NCI-H2227 treated with DMSO at 0.1 percent for 48 hours (cell line): ENCODE measurements around the gene DMD.
"Not testable (repeated sequence)": the region's sequence is repeated elsewhere in the genome, so short reads cannot be mapped to it uniquely, and the experiment has no call there.

ENCODE experiments used
- DNase-seq: peaks from one replicate; lab custom pipeline; 2025; lab: John Stamatoyannopoulos, UW

DMD gene

GRCh38 chrX:33156152-33156726 is 55.1 kb downstream of the DMD start:
- DNase-seq = no peak

- no peak for DNase-seq
Measured at GRCh38 chrX:33149580-33149979, 61.8 kb downstream of the DMD start.

- DNase-seq = no peak
Measured at GRCh38 chrX:33149085-33149484, 62.3 kb downstream of the DMD start.

DNA sequence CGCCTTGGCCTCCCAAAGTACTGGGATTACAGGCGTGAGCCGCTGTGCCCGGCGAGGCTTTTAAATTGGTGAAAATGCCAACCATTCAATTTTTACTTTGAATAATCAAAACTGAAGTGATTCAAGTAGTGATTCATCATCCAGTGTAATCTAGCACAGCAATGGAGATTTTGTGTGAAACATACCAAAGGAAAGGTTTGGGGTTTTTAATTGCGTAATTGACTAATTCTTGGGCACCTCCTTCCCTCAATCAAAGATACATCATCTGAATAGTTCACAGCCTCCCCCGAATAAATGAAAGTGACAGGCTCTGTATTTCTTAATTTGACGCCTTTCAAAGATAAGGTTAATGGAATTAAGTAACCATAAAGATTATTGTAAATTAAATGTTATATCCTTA is 69.0 kb downstream of the DMD start:
- no peak for DNase-seq

- DNase-seq = no peak
Measured at GRCh38 chrX:33138677-33139249, 72.6 kb downstream of the DMD start.

DNA sequence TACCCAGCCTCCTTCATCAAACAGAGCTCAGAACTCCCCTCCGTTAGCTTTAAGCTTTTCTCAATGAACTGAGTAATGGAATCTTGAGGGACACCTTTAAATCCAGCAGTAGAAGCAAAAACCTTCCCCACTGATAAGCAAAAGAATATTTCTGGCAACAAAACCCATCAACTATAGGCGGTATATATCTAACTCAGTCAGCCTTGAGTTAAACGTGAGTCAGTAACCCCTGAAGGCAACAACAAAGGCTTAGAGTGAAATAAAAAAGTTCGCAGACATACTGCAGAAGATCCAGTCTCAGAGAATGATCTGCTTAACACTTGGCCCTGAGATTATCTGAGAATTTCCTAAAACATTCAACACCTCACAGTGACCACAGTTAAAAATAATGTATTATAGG is 77.2 kb downstream of the DMD start:
- DNase-seq = no peak

DNA sequence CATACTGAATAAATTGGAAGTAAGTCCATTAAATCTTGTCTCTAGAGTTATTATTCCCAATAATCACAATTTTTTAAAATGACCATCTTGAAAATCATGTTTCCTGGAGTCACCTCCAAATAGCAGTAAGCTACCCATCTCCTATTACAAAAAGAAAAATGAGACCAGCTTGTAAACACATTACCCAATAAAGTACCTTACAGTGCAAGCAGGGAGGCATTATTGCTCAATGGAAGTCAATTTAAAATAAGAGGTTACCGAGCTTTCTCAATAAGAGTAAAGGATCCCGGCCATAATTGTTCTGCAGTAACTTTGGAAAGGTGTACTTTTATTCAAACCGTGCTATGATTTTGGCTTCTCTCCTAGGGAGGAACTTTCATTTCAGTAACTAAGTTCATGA is 78.0 kb downstream of the DMD start:
- no peak for DNase-seq

- no peak for DNase-seq
Measured at GRCh38 chrX:33132569-33132968, 78.8 kb downstream of the DMD start.

DNA sequence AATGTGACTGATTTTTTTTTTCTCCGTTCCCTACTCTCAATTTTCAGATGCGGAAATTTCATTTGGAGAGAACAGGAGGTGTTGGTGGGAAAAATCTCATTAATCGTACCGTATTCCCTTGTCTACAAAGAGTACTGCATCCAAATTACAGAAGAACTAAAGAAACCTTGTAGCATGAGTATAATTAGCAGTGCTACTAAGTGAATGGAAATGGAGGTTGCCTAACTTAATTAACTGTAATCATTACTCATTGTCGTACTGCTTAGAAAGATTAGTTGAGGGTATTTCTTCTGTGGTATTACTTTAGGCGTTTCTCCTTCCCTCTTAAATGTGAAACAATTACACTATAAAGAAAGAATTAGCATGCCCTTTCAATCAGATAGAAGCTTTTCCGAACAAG is 81.7 kb downstream of the DMD start:
- no peak for DNase-seq

- DNase-seq = no peak
Measured at GRCh38 chrX:33128048-33128805, 83.1 kb downstream of the DMD start.

DNA sequence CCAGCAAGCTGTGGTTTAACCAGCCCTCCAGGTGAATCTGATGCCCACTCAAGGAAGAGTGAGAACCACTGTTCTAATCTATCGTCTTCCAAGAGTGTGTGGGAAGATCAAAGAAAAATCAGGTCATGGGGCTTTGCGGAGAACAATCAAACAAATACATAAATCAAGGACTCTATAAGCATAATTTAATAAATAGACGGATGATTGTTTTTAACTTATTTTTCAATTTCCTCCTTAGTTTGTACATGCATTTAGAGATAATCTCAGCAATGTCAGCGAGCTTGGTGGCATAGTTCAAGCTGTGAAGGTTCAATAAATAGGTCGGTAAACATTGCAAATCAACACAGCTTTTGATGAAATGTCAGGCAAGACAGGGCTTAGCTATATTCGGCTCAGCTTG is 84.9 kb downstream of the DMD start:
- DNase-seq = no peak

- DNase-seq = no peak
Measured at GRCh38 chrX:33109858-33110257, 101.5 kb downstream of the DMD start.

DNA sequence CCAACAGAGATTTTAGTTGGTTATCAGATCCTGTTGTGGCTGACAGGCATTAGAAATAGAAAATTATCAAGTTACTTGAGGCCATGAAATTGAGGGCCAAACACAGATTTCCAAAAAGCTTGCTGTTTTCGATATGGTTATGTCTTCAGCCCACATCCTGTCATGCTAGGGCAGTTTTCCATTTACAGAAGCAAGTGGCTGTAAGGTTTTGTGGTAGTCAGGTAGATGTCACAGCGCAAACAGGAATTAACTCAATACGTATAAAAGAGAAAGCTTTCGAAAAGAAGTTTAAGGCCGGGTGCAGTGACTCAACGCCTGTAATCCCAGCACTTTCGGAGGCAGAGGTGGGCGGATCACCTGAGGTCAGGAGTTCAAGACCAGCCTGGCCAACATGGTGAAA is 104.6 kb downstream of the DMD start:
- no peak for DNase-seq

GRCh38 chrX:33095079-33095478 is 116.3 kb downstream of the DMD start:
- no peak for DNase-seq

DNA sequence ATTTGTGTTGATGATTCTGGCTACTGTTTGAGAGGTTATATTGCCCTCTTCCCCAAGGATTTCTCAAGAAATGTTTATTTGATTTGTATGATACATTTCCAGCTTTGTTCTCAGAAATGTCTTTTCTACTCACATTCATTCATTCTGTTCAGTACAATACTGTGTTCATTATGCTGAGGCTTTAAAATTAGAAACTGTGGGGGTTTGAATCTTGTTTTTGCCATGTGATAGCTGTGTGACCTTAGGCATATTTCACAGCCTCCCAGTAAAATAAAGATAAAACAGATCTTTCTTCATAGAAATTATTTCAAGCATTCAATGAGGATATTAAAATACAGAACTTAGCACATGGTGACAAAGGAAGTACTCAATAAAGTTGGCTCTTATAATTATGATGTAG is 123.9 kb downstream of the DMD start:
- no peak for DNase-seq

DNA sequence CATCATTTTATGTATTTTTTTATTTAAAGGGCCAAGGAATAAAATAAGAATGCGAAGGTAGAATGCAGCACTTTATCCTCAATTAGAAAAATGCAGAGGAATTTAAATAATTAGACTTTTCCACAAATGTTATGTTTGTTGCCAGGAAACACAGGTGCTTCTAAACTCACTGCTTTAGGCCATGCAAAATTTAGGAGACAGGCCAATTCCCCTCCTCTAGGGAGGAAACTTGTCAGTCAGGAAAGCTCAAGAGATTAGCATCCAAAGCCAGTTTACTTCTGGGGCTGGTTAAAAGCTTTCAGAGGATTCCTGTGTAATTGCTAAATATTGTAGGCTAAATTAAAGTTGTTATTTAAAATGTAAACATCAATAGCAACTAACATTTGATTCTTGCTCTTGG is 124.5 kb downstream of the DMD start:
- no peak for DNase-seq

GRCh38 chrX:33082371-33082770 is 129.0 kb downstream of the DMD start:
- no peak for DNase-seq

GRCh38 chrX:33078273-33078672 is 133.1 kb downstream of the DMD start:
- DNase-seq = no peak

DNA sequence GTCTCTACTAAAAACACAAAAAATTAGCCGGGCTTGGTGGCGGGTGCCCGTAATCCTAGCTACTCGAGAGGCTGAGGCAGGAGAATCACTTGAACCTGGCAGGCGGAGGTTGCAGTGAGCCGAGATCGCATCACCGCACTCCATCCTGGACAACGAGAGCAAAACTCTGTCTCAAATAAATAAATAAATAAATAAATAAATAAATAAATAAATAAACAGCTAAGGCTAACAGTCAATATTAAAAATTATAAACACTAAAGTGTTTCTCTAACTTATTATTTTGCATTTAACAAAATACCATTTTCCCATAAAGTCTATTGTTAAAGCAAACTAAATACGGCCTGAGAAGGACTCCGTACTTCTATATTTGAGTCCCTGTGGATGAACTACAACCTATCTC is 137.7 kb downstream of the DMD start:
- DNase-seq = not testable (repeated sequence)

DNA sequence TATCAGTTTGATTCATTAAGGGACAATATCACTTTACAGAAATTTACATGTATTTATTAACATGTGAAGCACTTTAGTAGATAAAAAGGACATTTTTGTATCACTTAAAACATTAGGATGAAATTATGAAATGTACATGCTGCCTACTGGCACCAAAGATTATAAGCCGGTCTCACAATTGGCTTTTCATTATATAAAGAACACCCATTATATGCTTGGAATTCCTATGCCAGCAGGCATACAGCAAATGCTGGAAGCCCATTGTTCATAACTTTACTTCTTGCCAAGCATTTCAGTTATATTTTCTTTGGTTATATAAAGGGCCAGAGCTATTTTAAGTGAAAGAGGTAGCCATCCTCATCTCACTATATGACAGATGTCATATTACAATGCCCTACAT is 145.9 kb downstream of the DMD start:
- DNase-seq = no peak

DNA sequence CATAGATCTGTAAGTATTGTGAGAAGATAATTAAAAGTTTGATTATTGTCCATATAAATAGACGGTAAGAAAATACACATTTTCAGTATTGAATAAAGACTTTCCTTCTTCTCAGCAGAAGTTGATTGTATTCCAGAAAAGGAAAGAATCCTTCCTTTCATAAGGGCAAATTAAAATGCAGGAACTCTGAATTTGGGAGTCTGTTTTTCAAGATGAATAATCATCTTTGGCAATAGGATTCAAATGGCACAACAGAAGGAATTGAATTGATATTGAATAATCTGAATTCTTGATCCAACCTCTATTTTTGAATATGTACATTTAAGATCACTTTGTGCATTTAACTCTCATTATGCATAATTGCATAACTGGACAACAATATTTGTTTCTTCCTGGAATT is 149.3 kb downstream of the DMD start:
- no peak for DNase-seq

- DNase-seq = no peak
Measured at GRCh38 chrX:33053001-33053400, 158.3 kb downstream of the DMD start.

GRCh38 chrX:33045882-33046281 is 165.5 kb downstream of the DMD start:
- no peak for DNase-seq

- DNase-seq = no peak
Measured at GRCh38 chrX:33045245-33045644, 166.1 kb downstream of the DMD start.
